Pons (tissue), 1 donor: ENCODE results near the gene TUBB4A.
"Not testable (repeated sequence)": the region's sequence is repeated elsewhere in the genome, so short reads cannot be mapped to it uniquely, and the experiment has no call there.

Experiments
- DNase-seq: peaks from one replicate; pipeline ENCODE4 v3.0.0-alpha.2; 2016; ENCODE audit warnings: low spot score

TUBB4A gene

GRCh38 chr19:6501740-6502648 is at the start of gene TUBB4A:
TUBB4A (minus strand) TSS chr19:6502309; CDS start chr19:6502212, 97 bp downstream.
- DNase-seq, result peak; percentile 78

- DNase-seq, result no peak
Observed at GRCh38 chr19:6551091-6551490, 49.0 kb upstream of the TUBB4A start.

GRCh38 chr19:6550679-6551078 is 48.6 kb upstream of the TUBB4A start:
- not testable (repeated sequence) for DNase-seq

GRCh38 chr19:6543866-6544347 is 41.8 kb upstream of the TUBB4A start:
- DNase-seq, result no peak

- DNase-seq, result no peak
Observed at GRCh38 chr19:6540918-6541689, 39.0 kb upstream of the TUBB4A start.

GRCh38 chr19:6539514-6539913 is 37.4 kb upstream of the TUBB4A start:
- DNase-seq, result no peak

- DNase-seq, result no peak
Observed at GRCh38 chr19:6535558-6536137, 33.5 kb upstream of the TUBB4A start.

GRCh38 chr19:6534451-6535093 is 32.5 kb upstream of the TUBB4A start:
- DNase-seq, result no peak

GRCh38 chr19:6533746-6534418 is 31.8 kb upstream of the TUBB4A start:
- DNase-seq, result no peak

- no peak for DNase-seq
Observed at GRCh38 chr19:6533000-6533328, 30.9 kb upstream of the TUBB4A start.

GRCh38 chr19:6532244-6532999 is 30.3 kb upstream of the TUBB4A start:
- DNase-seq, result no peak

GRCh38 chr19:6531956-6532243 is 29.8 kb upstream of the TUBB4A start:
- DNase-seq, result no peak

- no peak for DNase-seq
Observed at GRCh38 chr19:6531163-6531955, 29.2 kb upstream of the TUBB4A start.

- DNase-seq, result peak; percentile 86
Observed at GRCh38 chr19:6530386-6531162, 28.5 kb upstream of the TUBB4A start, which contains the start of gene TNFSF9. TNFSF9 (plus strand) TSS chr19:6531026; CDS start chr19:6531037, 11 bp downstream.

- DNase-seq, result no peak
Observed at GRCh38 chr19:6529937-6530385, 27.9 kb upstream of the TUBB4A start.

GRCh38 chr19:6529351-6529750 is 27.2 kb upstream of the TUBB4A start:
- DNase-seq, result no peak

- peak; percentile 87 for DNase-seq
Observed at GRCh38 chr19:6528544-6529121, 26.5 kb upstream of the TUBB4A start.

GRCh38 chr19:6527893-6528543 is 25.9 kb upstream of the TUBB4A start:
- no peak for DNase-seq
